ENCODE results near the gene WRAP73. TPM values are rescaled to one million over a fixed set of nuclear protein-coding genes. Genes with fewer than 3 reads are reported as not detected.
"Not testable (repeated sequence)": the region's sequence is repeated elsewhere in the genome, so short reads cannot be mapped to it uniquely, and the experiment has no call there.

Gene WRAP73
- total RNA-seq, 2 donors from 2014 or later = 6.8 to 11.4 TPM

GRCh38 chr1:3621151-3621671, 28.7 kb downstream of the WRAP73 start:
- TF ChIP-seq CTCF (IDR thresholded peaks at IDR 0.05) = peak; percentile 35 to 71
- H3K27ac ChIP-seq; DNase-seq (ENCODE audit: low spot score): not testable (repeated sequence)

DNA sequence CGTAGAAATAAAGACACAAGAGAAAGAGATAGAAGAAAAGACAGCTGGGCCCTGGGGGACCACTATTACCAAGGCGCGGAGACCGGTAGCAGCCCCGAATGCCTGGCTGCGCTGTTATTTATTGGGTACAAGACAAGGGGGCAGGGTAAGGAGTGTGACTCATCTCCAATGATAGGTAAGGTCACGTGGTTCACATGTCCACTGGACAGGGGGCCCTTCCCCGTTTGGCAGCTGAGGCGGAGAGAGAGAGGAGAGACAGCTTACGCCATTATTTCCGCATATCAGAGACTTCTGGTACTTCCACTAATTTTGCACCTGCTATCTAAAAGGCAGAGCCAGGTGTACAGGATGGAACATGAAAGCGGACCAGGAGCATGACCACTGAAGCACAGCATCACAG, 29.2 kb downstream of the WRAP73 start:
- no peak for DNase-seq (ENCODE audit: low spot score)
- Histone ChIP-seq H3K4me1 (peaks cover 0 to 32% of the 10 kb centered on the region in 2 donors), H3K4me3 (no peak overlapping the region), H3K27ac (no peak overlapping the region), H3K27me3 (no peaks in the 10 kb centered on the region), H3K9me3 (no peaks in the 10 kb centered on the region), H3K36me3 (no peaks in the 10 kb centered on the region)
- no peak for TF ChIP-seq CTCF (IDR thresholded peaks at IDR 0.05)

More at GRCh38 chr1:3621151-3621671, 28.7 kb downstream of the WRAP73 start:
- H3K36me3 ChIP-seq, H3K4me3 ChIP-seq, H3K9me3 ChIP-seq, H3K27me3 ChIP-seq: not testable (repeated sequence)
- H3K4me1 ChIP-seq = peaks cover 0 to 35% of the 10 kb centered on the region in 2 donors

GRCh38 chr1:3618881-3619671, 30.8 kb downstream of the WRAP73 start:
- TF ChIP-seq CTCF (IDR thresholded peaks at IDR 0.05) = peak; percentile 71 to 93
- DNase-seq (ENCODE audit: low spot score) = peak; percentile 82

GRCh38 chr1:3618531-3618880, 31.4 kb downstream of the WRAP73 start:
- peaks cover 0 to 20% of the 10 kb centered on the region in 2 donors for H3K4me1 ChIP-seq
- DNase-seq (ENCODE audit: low spot score) = no peak
- no peaks in the 10 kb centered on the region for H3K27me3 ChIP-seq
- H3K9me3 ChIP-seq = no peaks in the 10 kb centered on the region
- H3K27ac ChIP-seq = no peak overlapping the region
- H3K4me3 ChIP-seq = no peak overlapping the region
- TF ChIP-seq CTCF (IDR thresholded peaks at IDR 0.05) = no peak
- H3K36me3 ChIP-seq = no peaks in the 10 kb centered on the region

More at GRCh38 chr1:3618881-3619671, 30.8 kb downstream of the WRAP73 start:
- no peaks in the 10 kb centered on the region for H3K27me3 ChIP-seq
- no peak overlapping the region for H3K27ac ChIP-seq
- no peaks in the 10 kb centered on the region for H3K36me3 ChIP-seq
- no peak overlapping the region for H3K4me3 ChIP-seq
- H3K4me1 ChIP-seq = peaks cover 0 to 26% of the 10 kb centered on the region in 2 donors
- no peaks in the 10 kb centered on the region for H3K9me3 ChIP-seq

GRCh38 chr1:3617806-3618345, 32.0 kb downstream of the WRAP73 start:
- no peak overlapping the region for H3K4me3 ChIP-seq
- no peaks in the 10 kb centered on the region for H3K36me3 ChIP-seq
- no peak overlapping the region for H3K27ac ChIP-seq
- H3K4me1 ChIP-seq = peaks cover 0 to 14% of the 10 kb centered on the region in 2 donors
- no peaks in the 10 kb centered on the region for H3K27me3 ChIP-seq
- H3K9me3 ChIP-seq = no peaks in the 10 kb centered on the region
- no peak for DNase-seq (ENCODE audit: low spot score)
- TF ChIP-seq CTCF (IDR thresholded peaks at IDR 0.05) = no peak
